Smooth muscle cell (in vitro differentiated cells): ENCODE measurements around the gene WAPL. TPM values are rescaled to one million over a fixed set of nuclear protein-coding genes. Genes with fewer than 3 reads are reported as not detected.
"Not testable (repeated sequence)": the region's sequence is repeated elsewhere in the genome, so short reads cannot be mapped to it uniquely, and the experiment has no call there.

ENCODE experiments used
- DNase-seq: peaks from one replicate; lab custom pipeline; 2025; ENCODE audit not compliant: unreplicated experiment; lab: John Stamatoyannopoulos, UW
- H2AFZ ChIP-seq: fragments of 200-600 bp; sonication (generic); 2 replicates; pipeline ENCODE4 v1.6.0; 2016; ENCODE audit warnings: antibody characterized with exemption, low read depth, mild to moderate bottlenecking
- H3F3A ChIP-seq: fragments of 200-600 bp; sonication (generic); 2 replicates; pipeline ENCODE4 v1.6.0; 2017; ENCODE audit warnings: antibody characterized with exemption, low read depth
- H3K27ac ChIP-seq: fragments of 200-600 bp; sonication (generic); 2 replicates; pipeline ENCODE4 v1.5.1; 2016; ENCODE audit warnings: low read depth, mild to moderate bottlenecking
- H3K27me3 ChIP-seq: fragments of 200-600 bp; sonication (generic); 2 replicates; pipeline ENCODE4 v1.6.1; 2016; ENCODE audit warnings: low read depth, mild to moderate bottlenecking
- H3K36me3 ChIP-seq: fragments of 200-600 bp; sonication (generic); 2 replicates; pipeline ENCODE4 v1.5.1; 2016; ENCODE audit warnings: low read depth
- H3K4me1 ChIP-seq: fragments of 200-600 bp; sonication (generic); 2 replicates; pipeline ENCODE4 v1.5.1; 2016; ENCODE audit warnings: low read depth
- H3K4me2 ChIP-seq: fragments of 200-600 bp; sonication (generic); 2 replicates; pipeline ENCODE4 v1.6.0; 2016; ENCODE audit warnings: mild to moderate bottlenecking
- H3K4me3 ChIP-seq: fragments of 200-600 bp; sonication (generic); 2 replicates; pipeline ENCODE4 v1.5.1; 2016; ENCODE audit warnings: mild to moderate bottlenecking
- H3K79me2 ChIP-seq: fragments of 200-600 bp; sonication (generic); 2 replicates; pipeline ENCODE4 v1.6.0; 2016; ENCODE audit warnings: low read depth, mild to moderate bottlenecking
- H3K9ac ChIP-seq: fragments of 200-600 bp; sonication (generic); 2 replicates; pipeline ENCODE4 v1.6.0; 2016; ENCODE audit warnings: low read depth
- H3K9me3 ChIP-seq: fragments of 200-600 bp; sonication (generic); replicated peaks from 2 replicates; pipeline ENCODE4 v1.5.1; 2016; ENCODE audit warnings: low read depth
- H4K20me1 ChIP-seq: fragments of 200-600 bp; sonication (generic); 2 replicates; pipeline ENCODE4 v1.6.0; 2016; ENCODE audit warnings: low read depth
- WGBS: methylation state at CpG from one replicate; pipeline ENCODE4 v1.1.7; 2016; ENCODE audit warnings: low lambda C conversion rate; 5-methylcytosine and 5-hydroxymethylcytosine counted together
- polyA plus RNA-seq: library from polyadenylated mRNA; unstranded; fragments of >200 nt; fragmentation: Nextera tagmentation; extraction: Ambion mirVana; gene quantifications from 2 replicates; pipeline ENCODE4 v1.2.1, GENCODE V29; 2016
- total RNA-seq: library from RNA; depleted of rRNA; stranded (reverse); fragments of >200 nt; gene quantifications from 2 replicates; pipeline ENCODE4 v1.2.3, GENCODE V29; 2014
- TF ChIP-seq, protein P1 (sequence below): fragments of 200-600 bp; sonication (generic); IDR thresholded peaks from 2 replicates; pipeline ENCODE4 v1.5.1; 2017; ENCODE audit warnings: borderline replicate concordance, mild to moderate bottlenecking, antibody characterized with exemption; ENCODE audit not compliant: insufficient read depth, poor library complexity, severe bottlenecking

WAPL gene
- total and polyA plus RNA-seq, 2 experiments from 2014 or later = 14.0 to 30.5 TPM

- no peak for DNase-seq
- Histone ChIP-seq H2AFZ (no peak overlapping the region), H3K9ac (no peak overlapping the region), H3K4me2 (no peak overlapping the region), H3F3A (no peaks in the 10 kb centered on the region), H4K20me1 (no peaks in the 10 kb centered on the region), H3K27me3 (no peaks in the 10 kb centered on the region), H3K36me3 (no peaks in the 10 kb centered on the region), H3K27ac (no peak overlapping the region), H3K4me1 (peaks cover 10% of the 10 kb centered on the region), H3K4me3 (no peak overlapping the region), H3K9me3 (no peaks in the 10 kb centered on the region), H3K79me2 (peaks cover 17% of the 10 kb centered on the region)
- 91% methylated on average over 4 of the region's 4 CpGs for WGBS
- TF ChIP-seq, protein P1, sequence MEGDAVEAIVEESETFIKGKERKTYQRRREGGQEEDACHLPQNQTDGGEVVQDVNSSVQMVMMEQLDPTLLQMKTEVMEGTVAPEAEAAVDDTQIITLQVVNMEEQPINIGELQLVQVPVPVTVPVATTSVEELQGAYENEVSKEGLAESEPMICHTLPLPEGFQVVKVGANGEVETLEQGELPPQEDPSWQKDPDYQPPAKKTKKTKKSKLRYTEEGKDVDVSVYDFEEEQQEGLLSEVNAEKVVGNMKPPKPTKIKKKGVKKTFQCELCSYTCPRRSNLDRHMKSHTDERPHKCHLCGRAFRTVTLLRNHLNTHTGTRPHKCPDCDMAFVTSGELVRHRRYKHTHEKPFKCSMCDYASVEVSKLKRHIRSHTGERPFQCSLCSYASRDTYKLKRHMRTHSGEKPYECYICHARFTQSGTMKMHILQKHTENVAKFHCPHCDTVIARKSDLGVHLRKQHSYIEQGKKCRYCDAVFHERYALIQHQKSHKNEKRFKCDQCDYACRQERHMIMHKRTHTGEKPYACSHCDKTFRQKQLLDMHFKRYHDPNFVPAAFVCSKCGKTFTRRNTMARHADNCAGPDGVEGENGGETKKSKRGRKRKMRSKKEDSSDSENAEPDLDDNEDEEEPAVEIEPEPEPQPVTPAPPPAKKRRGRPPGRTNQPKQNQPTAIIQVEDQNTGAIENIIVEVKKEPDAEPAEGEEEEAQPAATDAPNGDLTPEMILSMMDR = no peak
These were observed 5.0 kb upstream of the WAPL start for GRCh38 chr10:86526606-86527005.

DNA sequence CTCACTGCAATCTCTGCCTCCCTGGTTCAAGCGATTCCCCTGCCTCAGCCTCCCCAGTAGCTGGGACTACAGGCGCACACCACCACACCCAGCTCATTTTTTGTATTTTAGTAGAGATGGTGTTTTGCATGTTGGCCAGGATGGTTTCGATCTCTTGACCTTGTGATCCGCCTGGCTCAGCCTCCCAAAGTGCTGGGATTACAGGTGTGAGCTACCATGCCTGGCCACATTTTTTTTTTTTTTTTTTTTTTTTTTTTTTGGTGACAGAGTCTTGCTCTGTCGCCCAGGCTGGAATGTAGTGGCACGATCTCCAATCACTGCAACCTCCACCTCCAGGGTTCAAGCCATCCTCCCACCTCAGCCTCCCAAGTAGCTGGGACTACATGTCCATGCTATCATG is 4.1 kb upstream of the WAPL start:
- not testable (repeated sequence) for H3K36me3 ChIP-seq, H3K27me3 ChIP-seq, H2AFZ ChIP-seq, H3K4me2 ChIP-seq, H3K4me3 ChIP-seq, H3F3A ChIP-seq, H3K27ac ChIP-seq, DNase-seq, H3K9me3 ChIP-seq, H3K9ac ChIP-seq, H4K20me1 ChIP-seq
- Histone ChIP-seq H3K4me1 (peaks cover 10% of the 10 kb centered on the region), H3K79me2 (peaks cover 25% of the 10 kb centered on the region)
- 97% methylated on average over 5 of the region's 6 CpGs for WGBS

DNA sequence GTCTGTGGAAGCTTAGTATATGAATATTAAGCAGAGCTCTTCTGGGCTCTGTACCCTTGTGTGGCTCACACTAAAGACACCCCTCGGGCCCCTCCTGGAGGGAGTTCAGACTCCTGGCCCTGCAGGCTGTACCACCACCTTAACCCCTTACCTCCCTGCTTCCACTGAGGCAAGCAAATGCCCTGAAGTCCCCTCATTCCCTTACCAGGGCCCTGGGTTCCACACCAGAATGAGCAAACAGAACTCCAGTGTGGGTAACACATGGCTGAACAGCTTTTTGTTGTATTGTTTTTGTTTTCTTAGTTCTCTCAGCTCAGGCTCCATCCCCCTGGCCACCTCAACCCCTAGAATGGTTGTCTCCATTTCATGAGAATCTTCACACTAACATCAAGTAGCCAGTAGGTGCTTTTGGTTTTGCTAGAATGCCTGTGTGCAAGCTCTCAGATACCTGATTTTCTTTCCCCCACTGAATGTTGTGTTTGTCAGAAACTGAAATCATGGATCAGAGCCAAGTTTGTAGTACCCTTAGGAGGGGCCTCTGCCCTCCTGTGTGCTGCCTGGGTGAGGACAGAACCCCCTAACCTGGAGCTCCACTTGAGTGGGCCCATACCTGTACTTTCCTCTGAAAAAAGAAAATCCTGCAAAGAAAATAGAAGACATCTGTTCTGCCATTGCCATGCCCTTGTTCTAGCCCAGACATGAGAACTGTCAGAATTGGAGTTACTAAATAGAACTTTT is 2.8 kb upstream of the WAPL start:
- H3K79me2 ChIP-seq = peaks cover 38% of the 10 kb centered on the region
- H3K36me3 ChIP-seq = no peaks in the 10 kb centered on the region
- no peak overlapping the region for H3K4me3 ChIP-seq
- no peaks in the 10 kb centered on the region for H3F3A ChIP-seq
- no peak for DNase-seq
- peaks cover 21% of the 10 kb centered on the region for H3K4me1 ChIP-seq
- TF ChIP-seq, protein P1 = no peak
- H3K9me3 ChIP-seq = no peaks in the 10 kb centered on the region
- H2AFZ ChIP-seq = no peak overlapping the region
- no peak overlapping the region for H3K9ac ChIP-seq
- no peak overlapping the region for H3K4me2 ChIP-seq
- WGBS = 78% methylated on average over 1 of the region's 1 CpG
- H3K27ac ChIP-seq = no peak overlapping the region
- peaks cover 15% of the 10 kb centered on the region for H4K20me1 ChIP-seq
- H3K27me3 ChIP-seq = no peaks in the 10 kb centered on the region

DNA sequence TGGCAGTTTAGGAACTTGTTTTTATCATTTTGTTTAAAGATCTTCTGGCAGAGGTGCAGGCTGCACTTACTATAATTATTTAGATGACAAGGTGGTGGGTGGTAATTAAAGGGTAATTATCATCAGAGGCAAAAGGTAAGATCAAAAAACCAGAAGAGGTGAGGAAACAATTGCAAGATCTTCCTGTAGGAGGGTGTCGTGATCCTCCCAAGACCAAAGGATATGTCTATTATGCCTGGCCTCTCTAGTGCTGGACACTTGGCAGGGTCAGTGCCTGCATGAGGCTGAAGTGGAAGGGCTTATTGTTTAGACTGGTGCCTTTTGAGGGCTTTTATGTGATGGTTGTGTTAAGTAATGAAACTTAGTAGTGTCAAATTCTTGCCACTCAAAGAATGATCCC is 1.8 kb upstream of the WAPL start:
- Histone ChIP-seq H3K36me3 (no peaks in the 10 kb centered on the region), H3K9ac (no peak overlapping the region), H3K4me2 (peak overlapping the region; percentile 100), H4K20me1 (peaks cover 26% of the 10 kb centered on the region), H3K4me1 (peaks cover 28% of the 10 kb centered on the region), H2AFZ (no peak overlapping the region), H3F3A (no peaks in the 10 kb centered on the region), H3K4me3 (no peak overlapping the region), H3K27me3 (no peaks in the 10 kb centered on the region), H3K79me2 (peaks cover 49% of the 10 kb centered on the region), H3K9me3 (no peaks in the 10 kb centered on the region), H3K27ac (no peak overlapping the region)
- DNase-seq = no peak
- WGBS = 21% methylated on average over 1 of the region's 1 CpG
- TF ChIP-seq, protein P1 = no peak
